PC-3 (cell line): ENCODE measurements around the gene CLEC16A. TPM values are rescaled to one million over a fixed set of nuclear protein-coding genes. Genes with fewer than 3 reads are reported as not detected.

ENCODE experiments used
- ATAC-seq: fragments of 200-7000 bp; cut with Tn5 transposase; 2 replicates; pipeline ENCODE4 v1.9.1; 2020; ENCODE audit warnings: mild to moderate bottlenecking, moderate library complexity
- BruUV-seq: library from RNA; stranded (reverse); fragments of 400-500 nt; replicated peaks from 2 replicates; lab custom pipeline; 2021; lab: Mats Ljungman, UMichigan
- CTCF ChIA-PET: fragments of 300-600 bp; sonication (Branson Sonifier 250); formaldehyde crosslinking; loops from one replicate; lab custom pipeline; 2022; ENCODE audit warnings: antibody characterized with exemption; lab: Charles Lee
- POLR2A ChIA-PET: fragments of 300-600 bp; sonication (Branson Sonifier 250); formaldehyde crosslinking; loops from one replicate; lab custom pipeline; 2022; ENCODE audit warnings: antibody characterized with exemption; ENCODE audit not compliant: unreplicated experiment; lab: Charles Lee
- DNase-seq: peaks from one replicate; pipeline ENCODE4 v3.0.0-alpha.2; 2015
- H2AFZ ChIP-seq: fragments of 300-600 bp; sonication (generic); 2 replicates; pipeline ENCODE4 v1.6.0; 2016; ENCODE audit warnings: antibody characterized with exemption, low read length
- H3F3A ChIP-seq: fragments of 300-600 bp; sonication (generic); one replicate; pipeline ENCODE4 v1.6.0; 2017; ENCODE audit warnings: antibody characterized with exemption, low read length, control low read depth, mild to moderate bottlenecking; ENCODE audit not compliant: unreplicated experiment
- H3K27ac ChIP-seq: fragments of 300-600 bp; sonication (generic); 2 replicates; pipeline ENCODE4 v1.5.1; 2016; ENCODE audit warnings: mild to moderate bottlenecking, low read length
- H3K27me3 ChIP-seq: fragments of 300-600 bp; sonication (generic); 2 replicates; pipeline ENCODE4 v1.6.1; 2016; ENCODE audit warnings: low read length, mixed read lengths
- H3K36me3 ChIP-seq: fragments of 300-600 bp; sonication (generic); 2 replicates; pipeline ENCODE4 v1.6.1; 2016; ENCODE audit warnings: low read depth, mixed run types, low read length, mixed read lengths
- H3K4me1 ChIP-seq: fragments of 300-600 bp; sonication (generic); 2 replicates; pipeline ENCODE4 v1.5.1; 2016; ENCODE audit warnings: low read length; ENCODE audit not compliant: insufficient read depth
- H3K4me2 ChIP-seq: fragments of 300-600 bp; sonication (generic); 2 replicates; pipeline ENCODE4 v1.6.0; 2016; ENCODE audit warnings: low read length
- H3K4me3 ChIP-seq: fragments of 300-600 bp; sonication (generic); 2 replicates; pipeline ENCODE4 v1.5.1; 2016; ENCODE audit warnings: mild to moderate bottlenecking, low read length, mixed read lengths
- H3K79me2 ChIP-seq: fragments of 300-600 bp; sonication (generic); 2 replicates; pipeline ENCODE4 v1.6.1; 2017; ENCODE audit warnings: low read length, mixed read lengths
- H3K9ac ChIP-seq: fragments of 300-600 bp; sonication (generic); 2 replicates; pipeline ENCODE4 v1.6.0; 2016; ENCODE audit warnings: mild to moderate bottlenecking, low read length
- H3K9me2 ChIP-seq: fragments of 300-600 bp; sonication (generic); replicated peaks from 2 replicates; pipeline ENCODE4 v1.6.1; 2016; ENCODE audit warnings: mixed run types, low read length, mixed read lengths
- H3K9me3 ChIP-seq: fragments of 300-600 bp; sonication (generic); 2 replicates; pipeline ENCODE4 v1.6.1; 2016; ENCODE audit warnings: low read length, mixed read lengths
- H4K20me1 ChIP-seq: fragments of 300-600 bp; sonication (generic); 2 replicates; pipeline ENCODE4 v1.6.1; 2016; ENCODE audit warnings: low read length, mixed read lengths
- CTCF ChIP-seq: fragments of 300-600 bp; sonication (generic); conservative IDR thresholded peaks from 2 replicates; pipeline ENCODE4 v1.5.1; 2017; ENCODE audit warnings: antibody characterized with exemption, low read depth, mild to moderate bottlenecking, low read length
- EZH2 ChIP-seq: fragments of 300-600 bp; sonication (generic); IDR thresholded peaks from one replicate; pipeline ENCODE4 v1.6.1; 2017; ENCODE audit warnings: antibody characterized with exemption, mild to moderate bottlenecking, low read length; ENCODE audit not compliant: unreplicated experiment
- EZH2phosphoT487 ChIP-seq: fragments of 300-600 bp; sonication (generic); IDR thresholded peaks from 2 replicates; pipeline ENCODE4 v1.6.1; 2018; ENCODE audit warnings: mild to moderate bottlenecking, antibody characterized with exemption, low read length, borderline replicate concordance
- intact Hi-C: fragments of 100-400 bp; cut with micrococcal nuclease; formaldehyde crosslinking; loops from 2 replicates; pipeline ENCODE4 v1.9.0; 2023
- total RNA-seq: library from RNA; depleted of rRNA; stranded (reverse); fragments of >200 nt; gene quantifications from 2 replicates; pipeline ENCODE4 v1.2.3, GENCODE V29; 2014

The CLEC16A gene
- total RNA-seq, 1 experiment from 2014 or later: 9.5 TPM

- TF ChIP-seq EZH2 (no peak), EZH2phosphoT487 (no peak), CTCF (no peak)
- no peak overlapping the region for H3K27ac ChIP-seq
- no peaks in the 10 kb centered on the region for H3K9me3 ChIP-seq
- ChIA-PET CTCF (no interaction called here), POLR2A (interaction anchor here (0.6 kb wide), 1 partner anchor 205 kb away, joined by 3 read pairs; no protein-coding TSS in a partner anchor)
- H2AFZ ChIP-seq: no peak overlapping the region
- intact Hi-C loops: no loop called here
- H3K27me3 ChIP-seq: no peaks in the 10 kb centered on the region
- no peak overlapping the region for H3K4me2 ChIP-seq
- DNase-seq: no peak
- ATAC-seq: no peak
- H3F3A ChIP-seq: no peaks in the 10 kb centered on the region
- no peaks in the 10 kb centered on the region for H3K36me3 ChIP-seq
- BruUV-seq: no TSS peak
- H3K4me3 ChIP-seq: no peak overlapping the region
- H3K79me2 ChIP-seq: no peaks in the 10 kb centered on the region
- H3K9me2 ChIP-seq: no peaks in the 10 kb centered on the region
- H3K4me1 ChIP-seq: no peaks in the 10 kb centered on the region
- no peak overlapping the region for H3K9ac ChIP-seq
- no peaks in the 10 kb centered on the region for H4K20me1 ChIP-seq
Observed at GRCh38 chr16:11162586-11163268, 218.4 kb downstream of the CLEC16A start.

DNA sequence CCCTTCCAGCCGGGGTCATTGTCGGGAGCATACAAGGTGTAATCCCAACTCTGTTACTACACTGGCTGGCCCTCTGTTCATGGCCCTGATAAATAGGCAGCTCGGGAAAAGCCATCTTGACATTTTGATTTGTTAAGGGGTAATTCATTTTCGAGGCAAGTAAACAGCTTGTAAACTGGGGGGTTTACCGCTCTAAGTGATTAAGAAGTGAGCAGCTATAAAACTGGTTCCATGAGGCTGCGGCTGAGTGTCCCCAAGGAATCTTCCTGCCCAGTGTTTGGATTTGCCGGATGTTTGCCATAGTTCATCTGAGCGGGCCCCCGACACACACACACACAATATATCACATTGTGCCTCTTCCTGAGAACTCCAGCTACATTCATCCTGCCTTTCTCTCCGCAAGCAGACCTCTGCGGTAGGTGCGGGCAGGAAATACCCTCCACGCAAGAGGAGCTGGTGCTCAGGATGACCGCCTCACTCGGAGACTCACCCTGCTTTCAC lies 219.4 kb downstream of the CLEC16A start:
- no peaks in the 10 kb centered on the region for H3K36me3 ChIP-seq
- no peaks in the 10 kb centered on the region for H3F3A ChIP-seq
- no peak overlapping the region for H2AFZ ChIP-seq
- no peak overlapping the region for H3K4me2 ChIP-seq
- no peaks in the 10 kb centered on the region for H4K20me1 ChIP-seq
- ChIA-PET POLR2A (no interaction called here), CTCF (no interaction called here)
- intact Hi-C loops: no loop called here
- no peak for DNase-seq
- no TSS peak for BruUV-seq
- no peak overlapping the region for H3K27ac ChIP-seq
- H3K9me3 ChIP-seq: no peaks in the 10 kb centered on the region
- H3K27me3 ChIP-seq: no peaks in the 10 kb centered on the region
- H3K4me1 ChIP-seq: no peaks in the 10 kb centered on the region
- no peak for ATAC-seq
- no peak for TF ChIP-seq EZH2phosphoT487
- no peak for TF ChIP-seq EZH2
- no peak for TF ChIP-seq CTCF
- H3K9me2 ChIP-seq: no peaks in the 10 kb centered on the region
- no peak overlapping the region for H3K4me3 ChIP-seq
- H3K9ac ChIP-seq: no peak overlapping the region
- no peaks in the 10 kb centered on the region for H3K79me2 ChIP-seq
